HG03066 (cell line): Measurements from ENCODE around the gene ASIC4.

Source experiments
- ATAC-seq: cut with Tn5 transposase; IDR thresholded peaks from one replicate; pipeline ENCODE4 v1.9.1; 2021; ENCODE audit warnings: low read depth; ENCODE audit not compliant: unreplicated experiment

ASIC4 gene

GRCh38 chr2:219514196-219514761, at the start of gene ASIC4:
Gene ASIC4 (plus strand): TSS chr2:219514482. CDS start chr2:219514725, 243 bp downstream.
- no peak for ATAC-seq

- ATAC-seq: no peak
Measured at GRCh38 chr2:219465659-219466561, 48.4 kb upstream of the ASIC4 start.

GRCh38 chr2:219466816-219467735, 47.2 kb upstream of the ASIC4 start:
- ATAC-seq: no peak

GRCh38 chr2:219467736-219468075, 46.6 kb upstream of the ASIC4 start:
- ATAC-seq: no peak

GRCh38 chr2:219468410-219469185, 45.7 kb upstream of the ASIC4 start:
- no peak for ATAC-seq

- ATAC-seq: no peak
Measured at GRCh38 chr2:219469186-219469724, 45.0 kb upstream of the ASIC4 start.

GRCh38 chr2:219470429-219470828, 43.9 kb upstream of the ASIC4 start:
- ATAC-seq: no peak

- ATAC-seq: no peak
Measured at GRCh38 chr2:219471476-219472371, 42.6 kb upstream of the ASIC4 start.

GRCh38 chr2:219472629-219473187, 41.6 kb upstream of the ASIC4 start:
- no peak for ATAC-seq

- no peak for ATAC-seq
Measured at GRCh38 chr2:219473511-219473910, 40.8 kb upstream of the ASIC4 start.

- ATAC-seq: no peak
Measured at GRCh38 chr2:219474285-219475060, 39.8 kb upstream of the ASIC4 start.

GRCh38 chr2:219475278-219475677, 39.0 kb upstream of the ASIC4 start:
- no peak for ATAC-seq

- ATAC-seq: no peak
Measured at GRCh38 chr2:219475697-219476651, 38.3 kb upstream of the ASIC4 start.

GRCh38 chr2:219476652-219477151, 37.6 kb upstream of the ASIC4 start:
- ATAC-seq: no peak

- ATAC-seq: no peak
Measured at GRCh38 chr2:219477179-219477578, 37.1 kb upstream of the ASIC4 start.

GRCh38 chr2:219477815-219478214, 36.5 kb upstream of the ASIC4 start:
- no peak for ATAC-seq

- no peak for ATAC-seq
Measured at GRCh38 chr2:219478916-219479315, 35.4 kb upstream of the ASIC4 start.
